Activated gamma-delta T cell (primary cell): ENCODE measurements around the gene CD274.
"Not testable (repeated sequence)": the region's sequence is repeated elsewhere in the genome, so short reads cannot be mapped to it uniquely, and the experiment has no call there.

ENCODE experiments used
- DNase-seq: peaks from one replicate; lab custom pipeline; 2025; lab: John Stamatoyannopoulos, UW
- total RNA-seq, 2 donors: gene quantifications; one replicate each; lab custom pipeline; 2026; lab: John Stamatoyannopoulos, UW

Gene CD274
- 15.6 to 19.2 reads per million in 2 donors for total RNA-seq

GRCh38 chr9:5450359-5451091 is at the start of gene CD274:
Gene CD274, plus strand, starts transcription at chr9:5450542. Its CDS starts 5,572 bp downstream, at chr9:5456114.
- DNase-seq, result peak; percentile 61

- DNase-seq, result no peak
Measured at GRCh38 chr9:5402217-5402616, 48.1 kb upstream of the CD274 start.

DNA sequence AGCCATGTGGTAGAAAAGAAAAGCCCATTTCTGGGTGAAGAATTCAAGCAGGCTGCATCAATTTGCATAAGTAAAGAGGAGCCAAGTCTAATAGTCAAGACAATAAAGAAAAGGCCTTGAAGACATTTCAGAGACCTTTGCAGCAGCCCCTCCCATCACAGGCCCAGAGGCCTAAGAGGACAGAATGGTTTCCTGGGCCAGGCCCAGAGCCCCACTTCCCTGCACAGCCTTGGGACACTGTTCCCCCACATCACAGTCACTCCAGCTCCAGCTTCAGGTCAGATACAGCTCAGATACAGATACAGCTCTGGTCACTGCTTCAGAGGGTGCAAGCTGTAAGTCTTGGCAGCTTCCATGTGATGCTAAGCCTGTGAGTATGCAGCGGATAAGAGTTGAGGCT is 41.7 kb upstream of the CD274 start:
- no peak for DNase-seq

GRCh38 chr9:5416953-5417352 is 33.4 kb upstream of the CD274 start:
- no peak for DNase-seq

DNA sequence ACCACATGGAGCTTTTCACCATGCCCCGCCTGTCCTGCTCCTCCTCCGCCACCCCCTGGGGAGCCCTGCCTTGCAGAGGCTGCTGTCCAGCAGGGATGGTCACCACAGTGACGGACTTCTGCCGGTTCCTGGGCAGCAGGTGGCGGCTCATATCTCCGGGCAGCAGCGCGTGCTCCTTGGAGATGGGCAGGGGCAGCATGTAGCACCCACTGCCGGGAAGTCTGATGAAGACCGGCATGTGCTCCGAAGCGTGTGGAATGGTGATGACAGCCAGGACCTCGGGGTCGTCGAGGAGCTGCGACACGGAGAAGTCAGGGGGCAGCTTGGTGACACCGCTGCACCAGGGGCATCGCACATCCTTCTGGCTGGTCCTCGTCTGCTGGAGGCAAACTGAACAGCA is 31.9 kb upstream of the CD274 start:
- DNase-seq, result no peak

- no peak for DNase-seq
Measured at GRCh38 chr9:5419987-5420386, 30.4 kb upstream of the CD274 start.

DNA sequence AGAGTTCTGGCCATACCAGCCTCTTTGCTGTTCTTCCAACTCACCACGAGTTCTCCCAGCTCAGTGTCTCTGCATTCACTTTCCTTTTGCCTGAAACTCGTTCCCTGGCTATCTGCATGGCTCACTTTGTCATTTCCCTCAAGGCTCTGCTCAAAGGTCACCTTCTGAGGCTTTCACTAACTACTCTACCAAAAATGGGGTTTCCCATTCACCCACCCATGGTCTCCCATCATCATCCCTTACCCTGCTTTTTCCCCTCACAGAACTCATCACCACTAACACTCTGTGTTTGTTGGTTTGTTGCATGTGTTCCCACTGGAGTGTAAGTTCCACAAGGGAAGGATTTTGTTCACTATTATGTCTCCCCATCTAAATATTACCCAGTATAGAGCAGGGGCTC is 29.2 kb upstream of the CD274 start:
- no peak for DNase-seq

- no peak for DNase-seq
Measured at GRCh38 chr9:5422276-5422675, 28.1 kb upstream of the CD274 start.

DNA sequence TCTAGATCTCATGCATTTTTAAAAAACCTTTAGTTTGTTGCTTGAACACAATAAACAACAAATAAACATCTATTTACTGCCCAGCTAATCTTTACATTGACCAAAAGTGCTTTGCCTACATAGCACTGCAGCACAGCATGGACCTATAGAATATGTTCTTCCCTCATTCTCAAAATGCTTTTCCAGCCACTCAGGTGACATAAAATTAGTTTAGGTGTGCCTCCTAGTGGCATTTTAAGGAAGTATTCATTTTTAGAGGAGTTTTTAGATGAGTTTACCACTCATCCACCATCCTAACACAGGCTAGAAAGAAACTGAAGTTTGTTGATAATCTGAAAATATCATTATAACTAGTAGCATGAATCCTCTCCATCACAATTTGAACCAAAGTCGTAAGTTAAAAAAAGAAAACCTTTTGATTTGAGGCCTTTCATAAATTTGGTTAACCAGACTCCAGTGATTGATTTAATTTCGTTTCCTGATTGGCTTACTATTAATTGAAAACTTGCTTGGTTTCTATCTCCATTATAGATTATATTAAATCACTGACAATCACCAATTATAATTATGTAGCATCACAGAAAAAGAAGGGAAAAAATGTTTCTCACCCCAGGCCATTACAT is 25.2 kb upstream of the CD274 start:
- no peak for DNase-seq

- no peak for DNase-seq
Measured at GRCh38 chr9:5427005-5427404, 23.3 kb upstream of the CD274 start.

DNA sequence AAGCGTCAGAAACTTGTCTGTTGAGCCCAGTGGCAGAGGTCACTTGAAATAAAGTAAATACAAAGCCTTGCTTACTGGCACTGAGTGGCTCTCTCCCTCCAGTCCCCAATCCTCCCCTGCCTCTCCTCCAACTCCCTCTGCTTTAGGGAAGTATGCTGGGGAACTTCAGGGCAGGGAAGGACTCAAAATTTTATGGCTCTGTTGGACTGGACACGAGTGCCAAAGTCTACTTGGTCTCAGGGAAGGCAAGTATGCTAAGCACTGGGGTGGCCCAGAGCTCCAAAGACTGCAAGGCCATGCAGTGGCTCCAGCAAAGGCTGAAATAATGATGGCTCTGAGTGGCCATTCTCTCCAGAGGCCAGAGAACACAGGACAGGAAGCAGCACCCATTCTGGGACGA is 22.2 kb upstream of the CD274 start:
- no peak for DNase-seq

GRCh38 chr9:5428794-5429528 is 21.4 kb upstream of the CD274 start:
- no peak for DNase-seq

- DNase-seq, result no peak
Measured at GRCh38 chr9:5429873-5430564, 20.3 kb upstream of the CD274 start.

GRCh38 chr9:5430912-5431311 is 19.4 kb upstream of the CD274 start:
- DNase-seq, result no peak

DNA sequence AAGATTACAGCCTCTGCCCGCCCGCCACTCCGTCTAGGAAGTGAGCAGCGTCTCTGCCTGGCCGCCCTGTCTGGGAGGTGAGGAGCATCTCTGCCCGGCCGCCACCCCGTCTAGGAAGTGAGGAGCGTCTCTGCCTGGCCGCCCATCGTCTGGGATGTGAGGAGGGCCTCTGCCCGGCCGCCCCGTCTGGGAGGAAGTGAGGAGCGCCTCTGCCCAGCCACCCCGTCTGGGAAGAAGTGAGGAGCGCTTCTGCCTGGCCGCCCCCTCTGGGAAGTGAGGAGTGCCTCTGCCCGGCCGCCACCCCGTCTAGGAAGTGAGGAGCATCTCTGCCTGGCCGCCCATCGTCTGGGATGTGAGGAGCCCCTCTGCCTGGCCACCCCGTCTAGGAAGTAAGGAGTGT is 17.5 kb upstream of the CD274 start:
- DNase-seq, result not testable (repeated sequence)

DNA sequence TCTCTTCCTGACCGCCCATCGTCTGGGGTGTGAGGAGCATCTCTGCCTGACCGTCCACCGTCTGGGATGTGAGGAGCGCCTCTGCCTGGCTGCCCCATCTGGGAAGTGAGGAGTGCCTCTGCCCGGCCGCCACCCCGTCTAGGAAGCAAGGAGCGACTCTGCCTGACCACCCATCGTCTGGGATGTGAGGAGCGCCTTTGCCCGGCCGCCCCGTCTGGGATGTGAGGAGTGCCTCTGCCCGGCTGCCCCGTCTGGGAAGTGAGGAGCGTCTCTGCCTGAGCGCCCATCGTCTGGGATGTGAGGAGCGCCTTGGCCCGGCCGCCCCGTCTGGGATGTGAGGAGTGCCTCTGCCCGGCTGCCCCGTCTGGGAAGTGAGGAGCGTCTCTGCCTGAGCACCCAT is 17.0 kb upstream of the CD274 start:
- DNase-seq, result not testable (repeated sequence)

- not testable (repeated sequence) for DNase-seq
Measured at GRCh38 chr9:5433841-5434810, 16.2 kb upstream of the CD274 start.

- no peak for DNase-seq
Measured at GRCh38 chr9:5435912-5436311, 14.4 kb upstream of the CD274 start.

GRCh38 chr9:5436441-5436840 is 13.9 kb upstream of the CD274 start:
- no peak for DNase-seq

DNA sequence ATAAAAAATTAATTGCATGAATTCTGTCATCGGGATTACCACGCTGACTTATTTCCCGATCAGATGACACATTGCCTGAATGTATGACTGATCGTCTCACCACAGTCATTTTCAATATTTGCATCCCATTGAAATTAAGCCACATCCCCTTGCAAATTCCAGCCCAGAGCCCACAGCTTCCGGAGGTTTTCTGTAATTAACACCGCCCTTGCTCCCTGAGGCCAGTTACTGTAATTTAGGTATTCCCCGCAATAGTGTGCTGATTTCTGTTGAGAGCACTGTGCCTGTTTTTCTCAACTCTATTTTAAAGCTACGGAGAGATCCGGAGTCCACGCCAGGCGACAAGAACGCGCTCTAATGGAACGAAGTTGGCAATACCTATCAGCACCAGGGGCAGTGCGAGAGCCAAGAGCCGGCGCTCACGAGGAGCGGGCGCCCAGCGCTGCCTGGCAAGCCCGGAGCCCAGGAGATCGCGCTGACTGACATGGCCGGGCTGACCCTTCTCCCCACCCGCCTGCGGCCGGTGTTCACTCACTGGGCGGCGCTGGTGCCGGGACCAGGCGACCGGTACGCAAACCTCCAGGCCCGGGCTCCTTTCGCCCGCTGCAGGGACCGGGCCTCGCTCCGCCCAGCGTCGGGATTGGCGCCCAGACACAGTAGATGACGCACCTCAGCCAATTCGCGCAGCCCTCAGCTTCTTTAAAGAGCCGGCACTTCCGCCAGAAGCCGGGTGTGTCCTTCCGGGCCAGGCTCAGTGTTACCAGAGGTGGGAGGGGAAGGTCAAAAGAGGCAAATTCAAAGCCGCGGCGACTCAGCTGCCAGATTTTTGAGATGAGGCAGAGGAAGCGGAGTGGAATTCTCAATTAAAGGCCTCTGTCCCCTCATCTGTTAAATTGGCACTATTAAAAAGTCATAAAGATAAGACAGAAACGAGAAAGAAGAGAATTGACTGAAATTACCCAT is 12.8 kb upstream of the CD274 start, which contains the start of gene PLGRKT:
Gene PLGRKT (minus strand): TSS at position 672 of the 963 bp plus-strand sequence. CDS start 5,948 bp downstream, outside the sequence.
- DNase-seq, result peak; percentile 77
